Vagina (tissue), 2 donors: ENCODE measurements around the gene BRI3.
A peak's percentile ranks its signal among the peaks of the same experiment; 100 is the strongest.

Experiments
- CTCF ChIP-seq, 3 experiments: fragments of 450-650 bp in 2 of 3; fragments of 200-600 bp in 1 of 3; sonication (generic) in 1 of 3; IDR thresholded peaks; one replicate each; pipeline ENCODE4 v1.5.1; 2017 to 2019; ENCODE audit warnings: antibody characterized with exemption in 3 of 3, mild to moderate bottlenecking in 2 of 3, moderate library complexity in 2 of 3
- POLR2A ChIP-seq, 2 donors: fragments of 450-650 bp; IDR thresholded peaks; one replicate each; pipeline ENCODE4 v1.6.1; 2017; ENCODE audit warnings: antibody characterized with exemption in 2 of 2, mild to moderate bottlenecking in 2 of 2, moderate library complexity in 2 of 2
- POLR2AphosphoS5 ChIP-seq, 2 donors: sonication (generic); formaldehyde crosslinking; IDR thresholded peaks; one replicate each; pipeline ENCODE4 v1.9.0; 2017; ENCODE audit warnings: antibody characterized with exemption in 2 of 2, mild to moderate bottlenecking in 2 of 2, low read depth in 1 of 2; ENCODE audit not compliant: insufficient read depth in 1 of 2

GRCh38 chr7:98284335-98285036, 3.0 kb downstream of the BRI3 start:
- TF ChIP-seq CTCF (IDR thresholded peaks at IDR 0.05) (no peak), POLR2A (IDR thresholded peaks at IDR 0.05) (no peak), POLR2AphosphoS5 (IDR thresholded peaks at IDR 0.05; ENCODE audit: insufficient read depth in 1 of 2, low read depth in 1 of 2) (peak in 1 of 2 donors; percentile 81)
